Muscle of leg (tissue), 11 donors: ENCODE data around the gene STOML2. TPM values are rescaled to one million over a fixed set of nuclear protein-coding genes. Genes with fewer than 3 reads are reported as not detected.

ENCODE experiments used
- DNase-seq: peaks from one replicate; pipeline ENCODE4 v3.0.0; 2013
- H3K27ac ChIP-seq: one replicate; pipeline ENCODE4 v1.5.1; 2013; ENCODE audit warnings: mild to moderate bottlenecking, low read length, control low read depth
- H3K27me3 ChIP-seq: one replicate; pipeline ENCODE4 v1.6.1; 2013; ENCODE audit warnings: low read length; ENCODE audit not compliant: control insufficient read depth, insufficient read depth
- H3K36me3 ChIP-seq: one replicate; pipeline ENCODE4 v1.6.1; 2013; ENCODE audit warnings: low read length; ENCODE audit not compliant: control insufficient read depth, insufficient read depth
- H3K4me1 ChIP-seq: one replicate; pipeline ENCODE4 v1.6.1; 2013; ENCODE audit warnings: low read length; ENCODE audit not compliant: control insufficient read depth, insufficient read depth
- H3K4me3 ChIP-seq: one replicate; pipeline ENCODE4 v1.5.1; 2013; ENCODE audit warnings: low read length, control low read depth
- H3K9me3 ChIP-seq: replicated peaks from 2 replicates; pipeline ENCODE4 v1.6.1; 2013; ENCODE audit warnings: low read depth, low read length; ENCODE audit not compliant: control insufficient read depth
- WGBS: methylation state at CpG from one replicate; pipeline ENCODE4 v1.1.5; 2013; ENCODE audit warnings: missing lambda C conversion rate; ENCODE audit not compliant: insufficient coverage; 5-methylcytosine and 5-hydroxymethylcytosine counted together
- polyA plus RNA-seq, 8 donors: library from polyadenylated mRNA; unstranded; fragments of 120-200 nt; gene quantifications; one replicate each; pipeline versions ENCODE4 v1.2.1 to v1.2.3, GENCODE V29; 2013; ENCODE audit warnings: inconsistent platforms in 1 of 8, low replicate concordance in 1 of 8; ENCODE audit not compliant: insufficient read length in 8 of 8, insufficient read depth in 1 of 8
- total RNA-seq: library from RNA; stranded (reverse); fragments of 120-200 nt; gene quantifications from one replicate; pipeline ENCODE4 v1.2.4, GENCODE V29; 2013

STOML2 gene
- total and polyA plus RNA-seq, 9 donors: 73.0 to 81.2 (median 77.7) TPM

GRCh38 chr9:35096035-35096849 is 6.7 kb downstream of the STOML2 start, which contains the start of gene PIGO:
PIGO (minus strand) TSS chr9:35096591; CDS start chr9:35095565, 1,026 bp downstream.
- Histone ChIP-seq H3K9me3 (no peaks in the 10 kb centered on the region), H3K36me3 (peaks cover 54% of the 10 kb centered on the region), H3K27ac (peak within 1 kb of the TSS; percentile 88), H3K27me3 (no peaks in the 10 kb centered on the region), H3K4me3 (peak within 1 kb of the TSS; percentile 91), H3K4me1 (peaks cover 11% of the 10 kb centered on the region)
- under 1% methylated on average over 37 of the region's 53 CpGs for WGBS
- peak; percentile 90 for DNase-seq

DNA sequence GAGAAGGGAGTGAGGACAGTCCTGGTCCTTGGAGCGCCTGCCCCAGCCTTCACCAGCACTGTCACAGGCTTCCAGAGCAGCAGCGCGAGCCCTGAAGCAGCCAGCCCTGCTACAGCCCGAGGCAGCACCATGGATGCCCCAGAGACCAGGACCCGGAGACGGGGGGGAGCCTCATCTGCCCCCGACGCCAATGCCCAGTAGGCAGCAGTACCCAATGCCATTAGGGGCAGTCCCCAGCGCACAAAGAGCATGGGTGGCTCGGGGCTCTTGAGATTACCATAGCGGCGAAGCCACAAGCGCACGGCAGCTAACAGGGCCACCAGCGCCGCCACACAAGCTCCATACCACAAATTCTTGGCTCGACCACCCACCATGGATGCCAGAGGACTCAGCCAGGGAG is 11.4 kb downstream of the STOML2 start:
- H3K27ac ChIP-seq: no peak overlapping the region
- peaks cover 9% of the 10 kb centered on the region for H3K4me1 ChIP-seq
- peaks cover 78% of the 10 kb centered on the region for H3K36me3 ChIP-seq
- no peak overlapping the region for H3K4me3 ChIP-seq
- no peaks in the 10 kb centered on the region for H3K9me3 ChIP-seq
- no peaks in the 10 kb centered on the region for H3K27me3 ChIP-seq
- 96% methylated on average over 13 of the region's 17 CpGs for WGBS
- DNase-seq: no peak

- Histone ChIP-seq H3K27me3 (no peaks in the 10 kb centered on the region), H3K9me3 (no peaks in the 10 kb centered on the region), H3K4me3 (no peak overlapping the region), H3K4me1 (no peaks in the 10 kb centered on the region), H3K27ac (no peak overlapping the region), H3K36me3 (peaks cover 70% of the 10 kb centered on the region)
- 70% methylated on average over 2 of the region's 2 CpGs for WGBS
- no peak for DNase-seq
Measured at GRCh38 chr9:35089434-35089833, 13.5 kb downstream of the STOML2 start.

GRCh38 chr9:35085078-35085477 is 17.9 kb downstream of the STOML2 start:
- DNase-seq: no peak
- Histone ChIP-seq H3K27ac (no peak overlapping the region), H3K36me3 (peaks cover 31% of the 10 kb centered on the region), H3K27me3 (no peaks in the 10 kb centered on the region), H3K4me1 (no peaks in the 10 kb centered on the region), H3K9me3 (no peaks in the 10 kb centered on the region), H3K4me3 (no peak overlapping the region)
- WGBS: no CpG with 5 or more reads among the region's 2 CpGs

DNA sequence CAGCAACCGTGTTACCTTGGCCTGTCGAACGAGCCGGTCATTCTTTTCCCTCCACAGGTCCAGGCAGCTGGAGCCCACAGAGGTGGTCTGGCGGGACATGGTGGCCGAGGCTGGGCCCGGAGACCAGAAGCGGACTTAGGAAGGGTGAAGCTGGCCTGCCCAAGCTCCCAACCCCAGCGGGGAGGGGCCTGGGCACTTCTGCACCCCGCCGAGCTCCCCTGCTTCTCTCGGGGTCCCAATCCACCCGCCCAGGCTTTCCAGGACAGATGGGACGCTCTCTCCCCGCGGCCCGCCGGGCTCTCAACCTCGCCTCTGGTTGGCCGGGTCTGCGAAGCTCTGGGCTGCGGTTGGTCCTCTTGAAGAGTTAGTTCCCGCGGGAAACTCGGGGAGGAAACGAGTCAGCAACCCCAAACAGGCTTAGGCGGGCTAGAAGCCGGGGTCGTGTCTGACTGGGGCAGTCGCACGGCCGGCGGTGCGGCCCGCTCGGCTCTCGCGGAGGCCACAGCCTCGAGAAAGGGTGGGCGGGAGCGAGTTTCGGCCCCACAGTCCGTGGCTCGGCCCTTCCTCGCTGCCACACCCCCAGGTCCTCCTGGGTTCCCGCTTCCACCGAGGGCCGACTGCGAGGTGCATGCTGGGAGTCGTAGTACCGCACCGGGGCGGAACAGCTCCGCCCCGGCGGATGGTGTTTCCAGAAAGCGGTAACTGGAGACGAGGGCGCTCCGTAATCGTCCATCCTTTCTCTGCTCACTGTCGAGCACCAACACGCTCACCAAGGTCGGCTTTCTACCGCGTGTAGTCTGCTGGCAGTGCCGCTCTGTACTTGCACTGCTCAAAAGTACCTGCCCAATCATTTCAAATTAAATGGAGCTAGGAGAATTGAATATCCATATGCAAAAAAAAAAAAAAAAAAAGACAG is 23.2 kb downstream of the STOML2 start, which contains the start of gene FANCG:
TSS of gene FANCG (minus strand) at position 517 of the 916 bp plus-strand sequence. CDS start at position 99, 418 bp downstream.
- Histone ChIP-seq H3K4me3 (peak within 1 kb of the TSS; percentile 78), H3K36me3 (peaks cover 37% of the 10 kb centered on the region), H3K27ac (peak within 1 kb of the TSS; percentile 92), H3K27me3 (no peaks in the 10 kb centered on the region), H3K4me1 (peaks cover 19% of the 10 kb centered on the region), H3K9me3 (no peaks in the 10 kb centered on the region)
- 0% methylated on average over 58 of the region's 67 CpGs for WGBS
- peak; percentile 97 for DNase-seq

DNA sequence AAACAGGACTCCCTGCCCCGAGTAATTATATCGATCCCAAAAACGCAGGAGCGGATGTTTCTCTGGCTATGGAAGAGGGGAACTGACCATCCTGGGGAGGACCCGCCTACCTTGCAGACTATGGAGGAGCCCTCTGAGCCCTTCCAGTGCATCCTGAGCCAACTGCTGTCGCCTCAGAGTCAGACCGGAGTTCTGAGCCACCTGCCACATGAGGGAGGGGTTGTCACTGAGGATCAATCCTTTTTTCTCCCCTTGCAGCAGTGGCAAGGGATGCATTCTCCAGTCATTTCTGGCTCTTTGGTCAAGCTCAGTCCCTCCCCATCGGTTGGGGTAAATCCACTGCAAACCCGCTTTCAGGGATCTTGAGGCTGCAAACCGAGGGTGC is 23.9 kb downstream of the STOML2 start:
- Histone ChIP-seq H3K36me3 (peaks cover 43% of the 10 kb centered on the region), H3K4me1 (peaks cover 19% of the 10 kb centered on the region), H3K4me3 (peak overlapping the region; percentile 78), H3K9me3 (no peaks in the 10 kb centered on the region), H3K27ac (peak overlapping the region; percentile 92), H3K27me3 (no peaks in the 10 kb centered on the region)
- 1% methylated on average over 8 of the region's 10 CpGs for WGBS
- peak; percentile 20 for DNase-seq

DNA sequence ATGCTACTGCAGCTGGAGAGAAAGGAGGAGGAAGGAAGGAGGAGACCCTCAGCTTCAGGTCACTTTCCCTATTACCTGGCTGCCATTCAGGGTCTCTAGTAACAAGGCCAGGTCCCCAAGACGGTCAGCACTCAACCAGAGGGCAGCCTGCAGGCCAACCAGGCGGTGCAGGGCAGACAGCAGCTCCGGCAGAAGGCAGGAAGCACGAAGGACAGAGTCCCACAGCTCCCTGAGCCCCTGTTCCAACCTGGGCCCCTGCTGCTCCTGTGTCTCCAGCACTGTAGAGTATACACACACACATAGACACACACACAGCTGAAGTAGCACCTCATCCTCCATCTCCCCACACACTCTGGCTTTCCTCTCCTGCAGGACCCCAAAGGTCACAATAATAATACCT is 24.9 kb downstream of the STOML2 start:
- Histone ChIP-seq H3K4me1 (peaks cover 19% of the 10 kb centered on the region), H3K4me3 (no peak overlapping the region)

DNA sequence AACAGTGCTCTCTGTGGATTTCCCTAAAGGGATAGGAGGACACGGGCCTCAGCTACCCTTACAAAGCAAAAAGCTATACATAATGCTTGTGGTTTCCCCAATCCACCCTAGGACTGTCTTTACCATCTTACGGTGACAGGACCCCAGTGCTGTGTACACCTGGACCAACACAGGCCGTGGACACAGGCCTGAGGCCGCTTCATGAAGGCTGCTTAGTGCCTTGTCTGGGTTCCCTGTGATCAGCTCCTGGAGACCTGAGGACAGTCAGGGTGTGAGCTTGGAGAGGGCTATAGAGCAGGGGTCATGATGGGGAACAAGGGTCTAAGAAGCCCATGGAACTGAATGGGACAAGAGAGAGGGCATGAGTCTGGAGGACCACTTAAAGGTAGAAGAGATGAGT is 26.1 kb downstream of the STOML2 start:
- H3K4me1 ChIP-seq: peaks cover 22% of the 10 kb centered on the region
- H3K9me3 ChIP-seq: no peaks in the 10 kb centered on the region
- no peaks in the 10 kb centered on the region for H3K27me3 ChIP-seq
- no peak overlapping the region for H3K27ac ChIP-seq
- no peak overlapping the region for H3K4me3 ChIP-seq
- peaks cover 47% of the 10 kb centered on the region for H3K36me3 ChIP-seq
- WGBS: 92% methylated on average over 4 of the region's 4 CpGs
- no peak for DNase-seq

More for the DNA sequence above, 24.9 kb downstream of the STOML2 start:
- no peaks in the 10 kb centered on the region for H3K9me3 ChIP-seq
- H3K27ac ChIP-seq: no peak overlapping the region
- H3K27me3 ChIP-seq: no peaks in the 10 kb centered on the region
- H3K36me3 ChIP-seq: peaks cover 47% of the 10 kb centered on the region
- DNase-seq: no peak
- 70% methylated on average over 4 of the region's 4 CpGs for WGBS

GRCh38 chr9:35075358-35075757 is 27.6 kb downstream of the STOML2 start:
- WGBS: 78% methylated on average over 1 of the region's 4 CpGs
- DNase-seq: no peak
- Histone ChIP-seq H3K9me3 (no peaks in the 10 kb centered on the region), H3K27ac (no peak overlapping the region), H3K4me1 (peaks cover 30% of the 10 kb centered on the region), H3K36me3 (peaks cover 47% of the 10 kb centered on the region), H3K4me3 (no peak overlapping the region), H3K27me3 (no peaks in the 10 kb centered on the region)

DNA sequence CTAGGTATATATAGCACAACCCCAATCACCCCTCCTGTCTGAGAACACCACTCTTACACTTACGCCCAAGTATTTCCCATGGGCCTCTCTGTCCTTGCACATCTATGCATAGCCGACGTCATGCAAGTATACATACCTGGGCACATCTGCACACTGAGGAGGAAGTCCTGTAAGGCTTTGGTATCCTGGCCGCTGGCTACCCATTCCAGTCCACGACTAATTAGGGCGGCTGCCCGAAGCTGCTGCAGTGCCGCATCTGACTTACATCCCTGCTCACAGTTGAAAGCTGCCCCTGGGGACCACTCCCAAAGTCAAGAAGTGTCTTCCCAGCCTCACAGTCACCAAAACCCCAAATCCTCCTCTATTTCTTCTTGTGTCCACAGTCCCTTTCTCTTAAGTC is 28.1 kb downstream of the STOML2 start:
- no peak overlapping the region for H3K27ac ChIP-seq
- 90% methylated on average over 8 of the region's 8 CpGs for WGBS
- peaks cover 50% of the 10 kb centered on the region for H3K36me3 ChIP-seq
- no peaks in the 10 kb centered on the region for H3K27me3 ChIP-seq
- no peak for DNase-seq
- no peak overlapping the region for H3K4me3 ChIP-seq
- H3K9me3 ChIP-seq: no peaks in the 10 kb centered on the region
- H3K4me1 ChIP-seq: peaks cover 36% of the 10 kb centered on the region
